ENCODE measurements around the gene RPS6KB2. TPM values are rescaled to one million over a fixed set of nuclear protein-coding genes. Genes with fewer than 3 reads are reported as not detected.

RPS6KB2 gene
- total RNA-seq, 1 experiment from 2014 or later = 54.0 TPM

GRCh38 chr11:67435727-67436458, 7.6 kb downstream of the RPS6KB2 start:
- no peaks in the 10 kb centered on the region; the same call in none of the 2 replicates for H3K36me3 ChIP-seq (ENCODE audit: low read depth)

GRCh38 chr11:67436459-67437081, 8.3 kb downstream of the RPS6KB2 start:
- Histone ChIP-seq H3K79me2 (ENCODE audit: low read depth) (no peaks in the 10 kb centered on the region), H3K9me3 (ENCODE audit: insufficient read depth, low read depth) (no peaks in the 10 kb centered on the region), H3K27me3 (ENCODE audit: insufficient read depth, low read depth) (no peaks in the 10 kb centered on the region), H3K9me2 (ENCODE audit: insufficient read depth) (no peaks in the 10 kb centered on the region), H3K4me3 (no peak overlapping the region), H3K4me1 (replicated peaks; ENCODE audit: insufficient read depth) (0 out of 2 replicates have a peak, but pooled peaks cover 8% of the 10 kb centered on the region), H3K4me2 (no peak overlapping the region), H3F3A (ENCODE audit: insufficient read depth, low read depth) (peaks cover 25% of the 10 kb centered on the region), H2AFZ (no peak overlapping the region), H3K36me3 (ENCODE audit: low read depth) (no peaks in the 10 kb centered on the region; the same call in none of the 2 replicates), H3K27ac (no peak overlapping the region), H4K20me1 (ENCODE audit: insufficient read depth) (peaks cover 6% of the 10 kb centered on the region; the same call in 1 of the 2 replicates)
- TF ChIP-seq CTCF (conservative IDR thresholded peaks at IDR 0.05) = no peak
- TF ChIP-seq EZH2 (IDR thresholded peaks at IDR 0.05; ENCODE audit: low read depth) = no peak
- no TSS peak for BruUV-seq (replicated peaks)
- ChIA-PET POLR2A (ENCODE audit: unreplicated experiment) (interaction anchor here (0.5 to 0.7 kb wide), 2 partner anchors 62 to 142 kb away, joined by 3 to 4 read pairs; no protein-coding TSS in a partner anchor), CTCF (interaction anchor here (0.6 kb wide), 1 partner anchor 382 kb away, joined by 3 read pairs; no protein-coding TSS in a partner anchor)
- intact Hi-C loops (cut with micrococcal nuclease; ENCODE audit: unreplicated experiment) = no loop called here
- no peak for DNase-seq

More at GRCh38 chr11:67435727-67436458, 7.6 kb downstream of the RPS6KB2 start:
- no peak for TF ChIP-seq CTCF (conservative IDR thresholded peaks at IDR 0.05)
- no peak for TF ChIP-seq EZH2 (IDR thresholded peaks at IDR 0.05; ENCODE audit: low read depth)
- H2AFZ ChIP-seq = no peak overlapping the region
- BruUV-seq (replicated peaks) = no TSS peak
- CTCF ChIA-PET = no interaction called here
- no peaks in the 10 kb centered on the region for H3K9me2 ChIP-seq (ENCODE audit: insufficient read depth)
- H3K9me3 ChIP-seq (ENCODE audit: insufficient read depth, low read depth) = no peaks in the 10 kb centered on the region
- H3K27ac ChIP-seq = no peak overlapping the region
- H3K27me3 ChIP-seq (ENCODE audit: insufficient read depth, low read depth) = no peaks in the 10 kb centered on the region
- intact Hi-C loops (cut with micrococcal nuclease; ENCODE audit: unreplicated experiment) = no loop called here
- POLR2A ChIA-PET (ENCODE audit: unreplicated experiment) = interaction anchor here (0.5 kb wide), 1 partner anchor 62 kb away, joined by 3 read pairs; no protein-coding TSS in a partner anchor
- no peaks in the 10 kb centered on the region for H3K79me2 ChIP-seq (ENCODE audit: low read depth)
- no peak overlapping the region for H3K4me3 ChIP-seq
- DNase-seq = no peak
- peaks cover 32% of the 10 kb centered on the region for H3F3A ChIP-seq (ENCODE audit: insufficient read depth, low read depth)
- peaks cover 6% of the 10 kb centered on the region; the same call in 1 of the 2 replicates for H4K20me1 ChIP-seq (ENCODE audit: insufficient read depth)
- H3K4me1 ChIP-seq (replicated peaks; ENCODE audit: insufficient read depth) = 0 out of 2 replicates have a peak, but pooled peaks cover 8% of the 10 kb centered on the region
- no peak overlapping the region for H3K4me2 ChIP-seq

- Histone ChIP-seq H3K36me3 (ENCODE audit: low read depth) (no peaks in the 10 kb centered on the region; the same call in none of the 2 replicates), H3K4me3 (no peak within 1 kb of the TSS), H3K27ac (no peak within 1 kb of the TSS), H3K4me2 (no peak within 1 kb of the TSS), H3K79me2 (ENCODE audit: low read depth) (peaks cover 2% of the 10 kb centered on the region; the same call in 1 of the 2 replicates), H3F3A (ENCODE audit: insufficient read depth, low read depth) (peaks cover 29% of the 10 kb centered on the region), H3K4me1 (replicated peaks; ENCODE audit: insufficient read depth) (peaks cover 10% of the 10 kb centered on the region; the same call in 1 of the 2 replicates), H4K20me1 (ENCODE audit: insufficient read depth) (peaks cover 6% of the 10 kb centered on the region; the same call in 1 of the 2 replicates), H3K9me2 (ENCODE audit: insufficient read depth) (no peaks in the 10 kb centered on the region), H2AFZ (no peak within 1 kb of the TSS), H3K9me3 (ENCODE audit: insufficient read depth, low read depth) (no peaks in the 10 kb centered on the region), H3K27me3 (ENCODE audit: insufficient read depth, low read depth) (no peaks in the 10 kb centered on the region)
- no peak for TF ChIP-seq CTCF (conservative IDR thresholded peaks at IDR 0.05)
- TF ChIP-seq EZH2 (IDR thresholded peaks at IDR 0.05; ENCODE audit: low read depth) = no peak
- intact Hi-C loops (cut with micrococcal nuclease; ENCODE audit: unreplicated experiment) = no loop called here
- no peak for DNase-seq
- ChIA-PET CTCF (interaction anchor here (0.6 kb wide), 1 partner anchor 383 kb away, joined by 3 read pairs; no protein-coding TSS in a partner anchor), POLR2A (ENCODE audit: unreplicated experiment) (interaction anchor here (0.7 kb wide), 1 partner anchor 141 kb away, joined by 4 read pairs; no protein-coding TSS in a partner anchor)
- no TSS peak for BruUV-seq (replicated peaks)
Measured at GRCh38 chr11:67437082-67437808, 9.0 kb downstream of the RPS6KB2 start, which contains the start of gene PTPRCAP. Gene PTPRCAP, minus strand, starts transcription at chr11:67437682. Its CDS starts 63 bp downstream, at chr11:67437619.

Data from PC-9 (cell line).